MCF 10A (cell line): ENCODE measurements around the gene EXT2. TPM values are rescaled to one million over a fixed set of nuclear protein-coding genes. Genes with fewer than 3 reads are reported as not detected.

Experiments used
- BruUV-seq: library from RNA; stranded (reverse); fragments of 400-500 nt; replicated peaks from 2 replicates; lab custom pipeline; 2021; lab: Mats Ljungman, UMichigan
- CTCF ChIA-PET: fragments of 300-600 bp; sonication (Branson Sonifier 250); formaldehyde crosslinking; extraction: SDS; loops from one replicate; lab custom pipeline; 2021; ENCODE audit warnings: antibody characterized with exemption, inconsistent platforms; lab: Yijun Ruan, JAX
- POLR2A ChIA-PET: fragments of 300-600, 350-650 bp; sonication (Branson Sonifier 250); formaldehyde crosslinking; extraction: SDS; loops from one replicate; lab custom pipeline; 2020; ENCODE audit warnings: antibody characterized with exemption, inconsistent platforms; lab: Yijun Ruan, JAX
- DNase-seq: peaks from one replicate; pipeline ENCODE4 v3.0.0-alpha.2; 2018; ENCODE audit not compliant: unreplicated experiment
- H3K27ac Mint-ChIP-seq: one replicate; pipeline ENCODE4 v1.8.0; 2022; ENCODE audit warnings: mild to moderate bottlenecking, low read depth, mixed read lengths; ENCODE audit not compliant: unreplicated experiment
- H3K27me3 Mint-ChIP-seq: one replicate; pipeline ENCODE4 v1.8.0; 2022; ENCODE audit warnings: mixed read lengths; ENCODE audit not compliant: insufficient read depth, unreplicated experiment
- H3K36me3 Mint-ChIP-seq: one replicate; pipeline ENCODE4 v1.8.0; 2022; ENCODE audit warnings: mild to moderate bottlenecking, moderate library complexity, mixed read lengths; ENCODE audit not compliant: insufficient read depth, unreplicated experiment
- H3K4me1 Mint-ChIP-seq: one replicate; pipeline ENCODE4 v1.8.0; 2022; ENCODE audit warnings: mixed read lengths; ENCODE audit not compliant: insufficient read depth, unreplicated experiment
- H3K4me3 Mint-ChIP-seq: one replicate; pipeline ENCODE4 v1.8.0; 2022; ENCODE audit warnings: mild to moderate bottlenecking, moderate library complexity, mixed read lengths; ENCODE audit not compliant: unreplicated experiment
- H3K9me3 Mint-ChIP-seq: one replicate; pipeline ENCODE4 v1.8.0; 2022; ENCODE audit warnings: mixed read lengths; ENCODE audit not compliant: unreplicated experiment
- intact Hi-C: fragments of 100-400 bp; cut with micrococcal nuclease; formaldehyde crosslinking; loops from 2 replicates; pipeline ENCODE4 v1.14.1; 2022
- total RNA-seq: library from RNA; stranded (reverse); gene quantifications from 2 replicates; pipeline ENCODE4 v1.2.3, GENCODE V29; 2022
- TF ChIP-seq, protein P1 (sequence below): fragments of 200-600 bp; IDR thresholded peaks from one replicate; pipeline ENCODE4 v1.8.0; 2022; ENCODE audit warnings: antibody characterized with exemption, mild to moderate bottlenecking; ENCODE audit not compliant: unreplicated experiment

EXT2 gene
- total RNA-seq, 1 experiment from 2014 or later, result 73.1 TPM

DNA sequence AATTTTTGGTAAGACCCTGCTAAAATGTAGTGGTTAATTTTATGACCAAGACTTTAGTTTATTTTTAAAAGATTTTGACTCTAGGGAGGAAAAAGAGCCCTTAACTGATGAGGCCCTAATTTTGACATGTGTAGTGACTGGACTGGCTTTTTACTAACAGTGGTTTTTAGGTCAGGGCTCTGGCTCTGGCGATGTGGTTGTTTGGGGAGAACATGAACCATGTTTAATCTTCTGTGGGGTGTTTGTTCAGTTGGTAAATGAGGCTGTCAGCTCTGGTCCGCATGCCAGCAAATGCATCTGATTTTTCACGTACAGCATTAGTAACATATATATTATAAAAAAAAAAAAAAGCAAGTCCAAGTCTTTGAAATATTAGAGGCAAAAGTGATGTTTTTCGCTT lies 104.3 kb downstream of the EXT2 start:
- H3K36me3 Mint-ChIP-seq, result peaks cover 33% of the 10 kb centered on the region
- TF ChIP-seq, protein P1, sequence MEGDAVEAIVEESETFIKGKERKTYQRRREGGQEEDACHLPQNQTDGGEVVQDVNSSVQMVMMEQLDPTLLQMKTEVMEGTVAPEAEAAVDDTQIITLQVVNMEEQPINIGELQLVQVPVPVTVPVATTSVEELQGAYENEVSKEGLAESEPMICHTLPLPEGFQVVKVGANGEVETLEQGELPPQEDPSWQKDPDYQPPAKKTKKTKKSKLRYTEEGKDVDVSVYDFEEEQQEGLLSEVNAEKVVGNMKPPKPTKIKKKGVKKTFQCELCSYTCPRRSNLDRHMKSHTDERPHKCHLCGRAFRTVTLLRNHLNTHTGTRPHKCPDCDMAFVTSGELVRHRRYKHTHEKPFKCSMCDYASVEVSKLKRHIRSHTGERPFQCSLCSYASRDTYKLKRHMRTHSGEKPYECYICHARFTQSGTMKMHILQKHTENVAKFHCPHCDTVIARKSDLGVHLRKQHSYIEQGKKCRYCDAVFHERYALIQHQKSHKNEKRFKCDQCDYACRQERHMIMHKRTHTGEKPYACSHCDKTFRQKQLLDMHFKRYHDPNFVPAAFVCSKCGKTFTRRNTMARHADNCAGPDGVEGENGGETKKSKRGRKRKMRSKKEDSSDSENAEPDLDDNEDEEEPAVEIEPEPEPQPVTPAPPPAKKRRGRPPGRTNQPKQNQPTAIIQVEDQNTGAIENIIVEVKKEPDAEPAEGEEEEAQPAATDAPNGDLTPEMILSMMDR, result no peak
- CTCF ChIA-PET, result no interaction called here
- no peak overlapping the region for H3K4me3 Mint-ChIP-seq
- intact Hi-C loops, result no loop called here
- no peaks in the 10 kb centered on the region for H3K27me3 Mint-ChIP-seq
- no peak overlapping the region for H3K27ac Mint-ChIP-seq
- H3K4me1 Mint-ChIP-seq, result no peaks in the 10 kb centered on the region
- POLR2A ChIA-PET, result no interaction called here
- BruUV-seq, result no TSS peak
- no peak for DNase-seq
- H3K9me3 Mint-ChIP-seq, result no peaks in the 10 kb centered on the region

DNA sequence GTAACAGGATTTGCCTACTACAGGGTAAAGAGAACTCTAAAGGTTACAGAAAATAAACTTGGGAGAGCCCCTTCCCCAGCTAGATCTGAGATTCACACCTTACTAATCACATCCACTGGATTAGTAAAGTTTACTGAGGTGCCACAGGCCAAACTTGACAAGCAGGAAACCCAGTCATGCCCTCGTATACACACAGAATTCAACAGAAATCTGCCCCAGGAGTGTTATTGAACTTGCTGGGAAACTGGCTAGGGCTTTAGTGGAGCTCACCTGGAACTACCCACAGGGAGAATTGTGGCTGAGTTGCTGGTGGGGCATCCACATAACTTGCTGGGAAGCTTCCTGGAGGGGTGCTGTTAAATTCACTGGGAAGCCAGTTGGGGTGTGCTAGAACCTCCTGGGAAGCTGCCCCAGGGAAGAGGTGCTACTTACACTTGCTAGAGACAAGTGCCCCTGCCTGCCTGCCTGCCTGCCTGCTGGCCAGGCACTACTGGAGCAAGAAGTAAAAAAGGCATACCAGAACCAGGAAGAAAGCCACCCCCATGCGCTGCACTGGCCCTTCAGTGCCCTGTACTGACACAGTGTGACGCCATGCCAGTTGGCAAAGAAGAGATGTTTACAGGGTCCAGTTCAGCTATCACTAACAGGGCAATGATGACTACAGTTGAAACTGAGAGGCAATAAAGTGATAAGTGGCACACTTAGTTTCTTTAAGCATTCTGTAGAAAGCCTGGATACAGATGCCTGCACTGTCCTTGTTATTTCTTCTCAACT lies 108.0 kb downstream of the EXT2 start:
- TF ChIP-seq, protein P1, result no peak
- H3K27me3 Mint-ChIP-seq, result no peaks in the 10 kb centered on the region
- intact Hi-C loops, result no loop called here
- H3K4me1 Mint-ChIP-seq, result no peaks in the 10 kb centered on the region
- CTCF ChIA-PET, result no interaction called here
- no peaks in the 10 kb centered on the region for H3K9me3 Mint-ChIP-seq
- H3K4me3 Mint-ChIP-seq, result no peak overlapping the region
- no TSS peak for BruUV-seq
- DNase-seq, result no peak
- POLR2A ChIA-PET, result interaction anchor here (0.7 kb wide), 1 partner anchor 16 kb away, joined by 3 read pairs; no protein-coding TSS in a partner anchor
- no peak overlapping the region for H3K27ac Mint-ChIP-seq
- H3K36me3 Mint-ChIP-seq, result peaks cover 33% of the 10 kb centered on the region

DNA sequence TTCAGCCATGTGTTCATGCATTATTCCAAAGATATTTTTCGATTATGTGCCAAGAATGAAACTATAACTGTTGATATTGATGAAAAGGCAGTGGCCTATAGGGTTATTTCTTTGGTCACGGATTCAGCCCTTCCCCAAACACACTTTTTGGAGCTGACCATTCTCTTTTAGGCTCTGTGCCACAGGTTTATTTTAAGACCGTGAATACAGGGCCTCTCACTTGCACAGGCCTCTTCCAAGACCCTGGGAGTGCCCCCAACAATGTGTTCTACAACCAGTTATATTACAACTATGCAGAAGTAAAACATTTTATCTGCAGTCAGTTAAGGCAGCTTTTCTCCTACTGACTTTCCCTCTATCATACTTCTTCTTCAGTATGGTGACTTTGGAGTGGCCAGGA lies 109.9 kb downstream of the EXT2 start:
- TF ChIP-seq, protein P1, result no peak
- DNase-seq, result no peak
- Mint-ChIP-seq H3K36me3 (peaks cover 29% of the 10 kb centered on the region), H3K4me1 (no peaks in the 10 kb centered on the region), H3K9me3 (no peaks in the 10 kb centered on the region), H3K27ac (no peak overlapping the region), H3K4me3 (no peak overlapping the region), H3K27me3 (no peaks in the 10 kb centered on the region)
- POLR2A ChIA-PET, result no interaction called here
- intact Hi-C loops, result no loop called here
- CTCF ChIA-PET, result interaction anchor here (0.5 kb wide), 1 partner anchor 15 kb away, joined by 3 read pairs; no protein-coding TSS in a partner anchor
- no TSS peak for BruUV-seq

DNA sequence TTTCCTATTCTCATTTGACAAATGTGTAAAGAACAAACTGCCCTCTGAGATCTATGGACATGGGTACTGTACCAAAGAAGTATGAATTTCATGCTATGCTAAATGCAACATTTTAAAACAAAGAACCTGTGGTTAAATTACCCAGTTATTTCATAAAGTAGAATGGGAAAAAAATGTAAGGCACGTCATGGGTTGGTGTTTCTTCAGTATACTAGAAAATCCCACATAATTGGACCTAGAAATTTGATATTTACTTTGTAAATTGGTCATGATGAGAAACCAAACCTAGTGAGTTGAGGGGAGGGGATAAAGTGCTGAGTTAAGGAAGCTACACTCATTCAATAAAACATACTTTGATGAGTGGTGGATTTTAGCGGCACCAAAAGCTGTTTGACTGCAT lies 110.4 kb downstream of the EXT2 start:
- H3K9me3 Mint-ChIP-seq, result no peaks in the 10 kb centered on the region
- H3K27me3 Mint-ChIP-seq, result no peaks in the 10 kb centered on the region
- H3K4me1 Mint-ChIP-seq, result no peaks in the 10 kb centered on the region
- intact Hi-C loops, result no loop called here
- ChIA-PET POLR2A (no interaction called here), CTCF (interaction anchor here (0.5 to 1.1 kb wide), 3 partner anchors 15 to 96 kb away, joined by 3 read pairs; no protein-coding TSS in a partner anchor)
- H3K36me3 Mint-ChIP-seq, result peaks cover 24% of the 10 kb centered on the region
- DNase-seq, result no peak
- TF ChIP-seq, protein P1, result no peak
- H3K4me3 Mint-ChIP-seq, result no peak overlapping the region
- BruUV-seq, result no TSS peak
- no peak overlapping the region for H3K27ac Mint-ChIP-seq
